IMR-90 (cell line): ENCODE results near the gene PYDC2. TPM values are rescaled to one million over a fixed set of nuclear protein-coding genes. Genes with fewer than 3 reads are reported as not detected.

Experiments
- ATAC-seq: fragments of 200-7000 bp; cut with Tn5 transposase; 2 replicates; pipeline ENCODE4 v1.9.1; 2020; ENCODE audit warnings: low read depth, mild to moderate bottlenecking, moderate library complexity
- BruUV-seq: library from RNA; stranded (reverse); fragments of 400-500 nt; replicated peaks from 2 replicates; lab custom pipeline; 2021; lab: Mats Ljungman, UMichigan
- CTCF ChIA-PET: fragments of 300-600 bp; formaldehyde crosslinking; extraction: SDS; loops from one replicate; lab custom pipeline; 2021; ENCODE audit warnings: antibody characterized with exemption; lab: Yijun Ruan, JAX
- POLR2A ChIA-PET: fragments of 300-600 bp; sonication (Branson Sonifier 250); formaldehyde crosslinking; loops from one replicate; lab custom pipeline; 2022; ENCODE audit warnings: antibody characterized with exemption; ENCODE audit not compliant: unreplicated experiment; lab: Charles Lee
- DNase-seq: peaks from one replicate; pipeline ENCODE4 v3.0.0; 2013
- H2AFZ ChIP-seq: replicated peaks from 2 replicates; pipeline ENCODE3; 2013; ENCODE audit warnings: low read length, mild to moderate bottlenecking; ENCODE audit not compliant: poor library complexity
- H2AK5ac ChIP-seq: 2 replicates; pipeline ENCODE4 v1.6.1; 2013; ENCODE audit warnings: low read depth, low read length, inconsistent platforms
- H2AK9ac ChIP-seq: replicated peaks from 2 replicates; pipeline ENCODE3; 2013; ENCODE audit warnings: mild to moderate bottlenecking, low read depth, low read length, moderate library complexity; ENCODE audit not compliant: poor library complexity
- H2BK120ac ChIP-seq: 2 replicates; pipeline ENCODE4 v1.6.1; 2013; ENCODE audit warnings: low read depth, low read length, inconsistent platforms
- H2BK15ac ChIP-seq: 3 replicates; pipeline ENCODE4 v1.6.1; 2013; ENCODE audit warnings: low read depth, low read length, inconsistent platforms
- H2BK20ac ChIP-seq: 2 replicates; pipeline ENCODE4 v1.6.1; 2013; ENCODE audit warnings: low read depth, mild to moderate bottlenecking, inconsistent platforms, low read length, moderate library complexity
- H2BK5ac ChIP-seq: 2 replicates; pipeline ENCODE4 v1.6.1; 2013; ENCODE audit warnings: mild to moderate bottlenecking, low read depth, low read length, inconsistent platforms; ENCODE audit not compliant: poor library complexity, severe bottlenecking
- H3K14ac ChIP-seq: replicated peaks from 2 replicates; pipeline ENCODE4 v1.6.1; 2013; ENCODE audit warnings: low read depth, low read length, inconsistent platforms
- H3K18ac ChIP-seq: 2 replicates; pipeline ENCODE4 v1.6.1; 2013; ENCODE audit warnings: low read depth, low read length, control low read depth
- H3K23ac ChIP-seq: 2 replicates; pipeline ENCODE4 v1.6.1; 2013; ENCODE audit warnings: low read depth, low read length, inconsistent platforms
- H3K27ac ChIP-seq: 2 replicates; pipeline ENCODE4 v1.5.1; 2013; ENCODE audit warnings: mild to moderate bottlenecking, control low read depth, low read length; ENCODE audit not compliant: insufficient read depth
- H3K27me3 ChIP-seq: 2 replicates; pipeline ENCODE4 v1.6.1; 2013; ENCODE audit warnings: low read length; ENCODE audit not compliant: control insufficient read depth, insufficient read depth
- H3K36me3 ChIP-seq: 2 replicates; pipeline ENCODE4 v1.6.1; 2013; ENCODE audit warnings: low read length, mixed read lengths; ENCODE audit not compliant: control insufficient read depth, insufficient read depth
- H3K4ac ChIP-seq: 2 replicates; pipeline ENCODE4 v1.6.1; 2013; ENCODE audit warnings: low read depth, low read length, inconsistent platforms
- H3K4me1 ChIP-seq: 2 replicates; pipeline ENCODE4 v1.6.1; 2013; ENCODE audit warnings: low read length, mixed read lengths; ENCODE audit not compliant: control insufficient read depth, insufficient read depth
- H3K4me2 ChIP-seq: 2 replicates; pipeline ENCODE4 v1.6.1; 2013; ENCODE audit warnings: low read depth, mild to moderate bottlenecking, control low read depth, low read length, moderate library complexity
- H3K4me3 ChIP-seq: 2 replicates; pipeline ENCODE4 v1.5.1; 2013; ENCODE audit warnings: low read depth, mild to moderate bottlenecking, control low read depth, low read length, moderate library complexity; ENCODE audit not compliant: insufficient read depth
- H3K56ac ChIP-seq: 2 replicates; pipeline ENCODE4 v1.6.1; 2013; ENCODE audit warnings: low read length, inconsistent platforms; ENCODE audit not compliant: insufficient read depth; ENCODE audit errors: extremely low read depth
- H3K79me1 ChIP-seq, 2 experiments: 2 replicates each; pipeline ENCODE4 v1.6.1; 2013; ENCODE audit warnings: low read length in 2 of 2, inconsistent platforms in 1 of 2, low read depth in 1 of 2
- H3K9ac ChIP-seq: 2 replicates; pipeline ENCODE4 v1.6.1; 2013; ENCODE audit warnings: low read depth, low read length, control low read depth
- H3K9me1 ChIP-seq: 2 replicates; pipeline ENCODE4 v1.6.1; 2013; ENCODE audit warnings: low read length, inconsistent platforms; ENCODE audit not compliant: insufficient read depth
- H3K9me3 ChIP-seq: 2 replicates; pipeline ENCODE4 v1.6.1; 2013; ENCODE audit warnings: low read length; ENCODE audit not compliant: control insufficient read depth, insufficient read depth
- H4K20me1 ChIP-seq: 2 replicates; pipeline ENCODE4 v1.6.1; 2013; ENCODE audit warnings: low read length, inconsistent platforms; ENCODE audit not compliant: insufficient read depth
- H4K5ac ChIP-seq: 2 replicates; pipeline ENCODE4 v1.6.1; 2013; ENCODE audit warnings: mild to moderate bottlenecking, low read depth, low read length, control low read depth
- H4K8ac ChIP-seq, 2 experiments: 2 replicates each; pipeline ENCODE4 v1.6.1; 2013; ENCODE audit warnings: low read depth in 2 of 2, low read length in 2 of 2, control low read depth in 1 of 2, inconsistent platforms in 1 of 2
- H4K91ac ChIP-seq: 2 replicates; pipeline ENCODE4 v1.6.1; 2013; ENCODE audit warnings: low read depth, low read length, inconsistent platforms; ENCODE audit not compliant: insufficient read depth
- BHLHE40 ChIP-seq: fragments of 150-350 bp; IDR thresholded peaks from 2 replicates; pipeline ENCODE4 v1.6.1; 2016; ENCODE audit warnings: mild to moderate bottlenecking, low read depth, low read length
- CEBPB ChIP-seq: IDR thresholded peaks from 2 replicates; pipeline ENCODE4 v1.6.1; 2012; ENCODE audit warnings: low read depth, low read length, improper control_type of control experiment
- CHD1 ChIP-seq: IDR thresholded peaks from 2 replicates; pipeline ENCODE4 v1.6.1; 2012; ENCODE audit warnings: low read depth, low read length, improper control_type of control experiment
- CTCF ChIP-seq: conservative IDR thresholded peaks from 2 replicates; pipeline ENCODE4 v1.5.1; 2012; ENCODE audit warnings: mild to moderate bottlenecking, low read depth, low read length, improper control_type of control experiment
- FOS ChIP-seq: fragments of 150-350 bp; IDR thresholded peaks from 2 replicates; pipeline ENCODE4 v1.6.1; 2016; ENCODE audit warnings: low read depth, low read length
- MAFK ChIP-seq: IDR thresholded peaks from 2 replicates; pipeline ENCODE4 v1.6.1; 2012; ENCODE audit warnings: low read depth, low read length, improper control_type of control experiment
- MAZ ChIP-seq: IDR thresholded peaks from 2 replicates; pipeline ENCODE4 v1.6.1; 2012; ENCODE audit warnings: low read depth, mild to moderate bottlenecking, low read length, improper control_type of control experiment, moderate library complexity, borderline replicate concordance
- MXI1 ChIP-seq: IDR thresholded peaks from 2 replicates; pipeline ENCODE4 v1.6.1; 2012; ENCODE audit warnings: low read depth, mild to moderate bottlenecking, low read length, moderate library complexity, borderline replicate concordance
- NFE2L2 ChIP-seq: fragments of 150-350 bp; IDR thresholded peaks from 2 replicates; pipeline ENCODE4 v1.6.1; 2016; ENCODE audit warnings: low read depth, mild to moderate bottlenecking, low read length
- POLR2A ChIP-seq: IDR thresholded peaks from 2 replicates; pipeline ENCODE4 v1.6.1; 2012; ENCODE audit warnings: mild to moderate bottlenecking, low read depth, low read length
- RCOR1 ChIP-seq: IDR thresholded peaks from 2 replicates; pipeline ENCODE4 v1.6.1; 2012; ENCODE audit warnings: mild to moderate bottlenecking, low read length, improper control_type of control experiment; ENCODE audit not compliant: insufficient replicate concordance
- RFX5 ChIP-seq: IDR thresholded peaks from 2 replicates; pipeline ENCODE4 v1.8.0; 2012; ENCODE audit warnings: low read depth, mild to moderate bottlenecking, low read length, moderate library complexity
- SMC3 ChIP-seq: fragments of 150-350 bp; IDR thresholded peaks from 2 replicates; pipeline ENCODE4 v1.6.1; 2016; ENCODE audit warnings: low read depth, mild to moderate bottlenecking, antibody characterized with exemption, low read length, moderate library complexity
- USF2 ChIP-seq: fragments of 150-350 bp; IDR thresholded peaks from 2 replicates; pipeline ENCODE4 v1.6.1; 2017; ENCODE audit warnings: mild to moderate bottlenecking, antibody characterized with exemption, low read length, low read depth
- WGBS, 2 experiments: methylation state at CpG; one replicate each; pipeline versions ENCODE4 v1.1.5 to v1.1.7; 2013; ENCODE audit warnings: missing lambda C conversion rate in 2 of 2; ENCODE audit not compliant: insufficient read length in 1 of 2; ENCODE audit errors: extremely low coverage in 2 of 2; 5-methylcytosine and 5-hydroxymethylcytosine counted together
- dilution Hi-C: fragments of 300-500 bp; cut with HindIII; formaldehyde crosslinking; loops from one replicate; pipeline ENCODE4 v1.14.3; 2018; ENCODE audit warnings: low sequenced_read_pairs; ENCODE audit not compliant: unreplicated experiment
- in situ Hi-C: fragments of 300-500 bp; cut with MboI; formaldehyde crosslinking; loops from 3 replicates; pipeline ENCODE4 v1.14.3; 2019; ENCODE audit warnings: low sequenced_read_pairs, inconsistent platforms, mixed read lengths
- intact Hi-C: fragments of 100-400 bp; cut with micrococcal nuclease; formaldehyde crosslinking; loops from 2 replicates; pipeline ENCODE4 v1.10.0; 2022
- polyA plus RNA-seq, 3 experiments: library from polyadenylated mRNA; depleted of rRNA; stranded (reverse); fragments of >200 nt; gene quantifications; 2 replicates each; pipeline ENCODE4 v1.2.3, GENCODE V29; 2012; ENCODE audit warnings: low replicate concordance in 1 of 3
- total RNA-seq: library from RNA; depleted of rRNA; stranded (reverse); fragments of >200 nt; gene quantifications from 2 replicates; pipeline ENCODE4 v1.2.3, GENCODE V29; 2012
- TF ChIP-seq, protein P1 (sequence below): fragments of 150-350 bp; IDR thresholded peaks from 2 replicates; pipeline ENCODE4 v1.6.1; 2016; ENCODE audit warnings: low read depth, mild to moderate bottlenecking, low read length, moderate library complexity, borderline replicate concordance

PYDC2 gene
- total and polyA plus RNA-seq, 2 of the 4 experiments (the other 2 are of a cell fraction), result not detected

DNA sequence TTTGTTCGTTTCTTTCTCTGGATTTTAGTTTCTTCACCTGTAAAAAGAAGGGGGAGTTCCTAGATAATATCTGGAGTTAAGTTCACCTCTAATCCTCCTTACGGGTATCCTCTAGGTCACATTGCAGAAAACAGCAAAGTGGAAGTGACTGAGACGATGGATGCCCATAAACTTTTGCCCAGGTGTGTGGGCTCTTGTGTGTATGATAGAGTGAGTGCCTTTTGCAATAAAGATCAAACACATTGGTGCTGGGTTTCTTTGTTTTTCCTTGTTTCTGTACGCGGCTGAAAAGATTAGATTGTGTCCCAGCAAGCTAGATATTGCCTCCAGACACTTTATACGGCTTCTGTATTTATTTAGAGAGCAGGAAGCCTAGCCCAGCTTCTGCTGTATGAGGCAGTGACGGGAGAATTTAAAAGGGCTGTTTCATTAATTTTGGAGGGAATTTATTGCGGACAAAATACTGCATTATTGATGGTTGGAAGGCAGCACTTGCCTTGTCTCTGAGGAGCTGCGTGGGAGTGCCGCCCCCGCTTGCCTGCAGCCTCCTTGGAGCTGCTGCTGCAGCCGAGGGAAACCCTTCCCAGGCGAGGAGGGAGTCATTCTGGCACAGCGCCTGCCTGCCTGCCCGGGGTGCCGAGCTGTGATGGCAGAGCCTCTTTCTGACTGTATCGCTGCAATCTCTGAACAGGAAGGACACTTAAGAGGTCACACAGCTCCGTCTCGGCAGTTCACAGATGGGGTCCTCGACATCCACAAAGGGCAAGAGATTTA is 38.5 kb downstream of the PYDC2 start:
- Histone ChIP-seq H3K36me3 (no peaks in the 10 kb centered on the region), H3K27me3 (no peaks in the 10 kb centered on the region), H3K4me3 (peak overlapping the region; percentile 24; the same call in 1 of the 2 replicates), H4K91ac (no peak overlapping the region), H2AFZ (peak overlapping the region; percentile 9), H4K8ac (no peak overlapping the region), H4K20me1 (no peaks in the 10 kb centered on the region), H3K18ac (no peak overlapping the region), H3K9me3 (no peaks in the 10 kb centered on the region), H3K9ac (no peak overlapping the region), H3K9me1 (no peaks in the 10 kb centered on the region), H3K56ac (no peak overlapping the region), H2AK5ac (no peak overlapping the region), H2BK15ac (no peak overlapping the region), H2AK9ac (no peak overlapping the region), H3K79me1 (no peaks in the 10 kb centered on the region), H3K14ac (no peak overlapping the region), H2BK5ac (no peak overlapping the region), H3K4me2 (peak overlapping the region; percentile 86), H4K5ac (no peak overlapping the region), H3K4me1 (no peaks in the 10 kb centered on the region), H2BK20ac (no peak overlapping the region), H3K27ac (no peak overlapping the region), H3K23ac (no peak overlapping the region), H3K4ac (no peak overlapping the region), H2BK120ac (no peak overlapping the region)
- dilution Hi-C loops (no loop called here), in situ Hi-C loops (no loop called here), intact Hi-C loops (no loop called here)
- ATAC-seq, result peak; percentile 53
- no TSS peak for BruUV-seq
- DNase-seq, result peak; percentile 16
- WGBS, 2 experiments, result 0% methylated on average over 2 of the region's 20 CpGs; no CpG with 5 or more reads in 1 of the 2 experiments
- POLR2A ChIA-PET, result no interaction called here
- CTCF ChIA-PET, result interaction anchor here (1.2 kb wide), 1 partner anchor 11 kb away, joined by 3 read pairs; no protein-coding TSS in a partner anchor
- no peak for TF ChIP-seq MAZ
- no peak for TF ChIP-seq BHLHE40
- TF ChIP-seq CTCF, result no peak
- no peak for TF ChIP-seq MXI1
- no peak for TF ChIP-seq MAFK
- no peak for TF ChIP-seq CEBPB
- TF ChIP-seq, protein P1, sequence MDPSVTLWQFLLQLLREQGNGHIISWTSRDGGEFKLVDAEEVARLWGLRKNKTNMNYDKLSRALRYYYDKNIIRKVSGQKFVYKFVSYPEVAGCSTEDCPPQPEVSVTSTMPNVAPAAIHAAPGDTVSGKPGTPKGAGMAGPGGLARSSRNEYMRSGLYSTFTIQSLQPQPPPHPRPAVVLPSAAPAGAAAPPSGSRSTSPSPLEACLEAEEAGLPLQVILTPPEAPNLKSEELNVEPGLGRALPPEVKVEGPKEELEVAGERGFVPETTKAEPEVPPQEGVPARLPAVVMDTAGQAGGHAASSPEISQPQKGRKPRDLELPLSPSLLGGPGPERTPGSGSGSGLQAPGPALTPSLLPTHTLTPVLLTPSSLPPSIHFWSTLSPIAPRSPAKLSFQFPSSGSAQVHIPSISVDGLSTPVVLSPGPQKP, result no peak
- TF ChIP-seq RCOR1, result no peak
- TF ChIP-seq USF2, result no peak
- no peak for TF ChIP-seq CHD1
- no peak for TF ChIP-seq POLR2A
- TF ChIP-seq NFE2L2, result no peak
- TF ChIP-seq FOS, result no peak
- TF ChIP-seq SMC3, result no peak
- TF ChIP-seq RFX5, result no peak
